Keratinocyte (primary cell): ENCODE results near the gene ZFP69. TPM values are rescaled to one million over a fixed set of nuclear protein-coding genes. Genes with fewer than 3 reads are reported as not detected.

Source experiments
- DNase-seq: peaks from one replicate; pipeline ENCODE4 v3.0.0-alpha.2; 2011; ENCODE audit warnings: low read depth, missing footprints, low spot score
- FAIRE-seq: peaks from 2 replicates; lab custom pipeline; 2011; peaks lifted over from hg19 to GRCh38; lab: Jason Lieb, UNC
- H2AFZ ChIP-seq: 2 replicates; pipeline ENCODE4 v1.6.0; 2012; ENCODE audit warnings: low read length, control low read depth, inconsistent platforms; ENCODE audit not compliant: control insufficient read depth
- H3K27ac ChIP-seq: 2 replicates; pipeline ENCODE4 v1.5.1; 2011; ENCODE audit warnings: low read length; ENCODE audit not compliant: control insufficient read depth, insufficient read depth
- H3K27me3 ChIP-seq: 3 replicates; pipeline ENCODE4 v1.6.0; 2011; ENCODE audit warnings: low read length; ENCODE audit not compliant: control insufficient read depth, insufficient read depth; ENCODE audit errors: extremely low read depth
- H3K36me3 ChIP-seq, 2 experiments: 2 replicates in 1 of 2; 3 replicates in 1 of 2; pipeline ENCODE4 v1.5.1; 2011; ENCODE audit warnings: low read length in 2 of 2, mild to moderate bottlenecking in 1 of 2; ENCODE audit not compliant: control insufficient read depth in 2 of 2, insufficient read depth in 2 of 2; ENCODE audit errors: extremely low read depth in 1 of 2
- H3K4me1 ChIP-seq: 3 replicates; pipeline ENCODE4 v1.5.1; 2011; ENCODE audit warnings: low read length; ENCODE audit not compliant: control insufficient read depth, insufficient read depth; ENCODE audit errors: extremely low read depth
- H3K4me2 ChIP-seq: 3 replicates; pipeline ENCODE4 v1.6.0; 2011; ENCODE audit warnings: low read depth, low read length; ENCODE audit not compliant: control insufficient read depth, insufficient read depth; ENCODE audit errors: extremely low read depth
- H3K4me3 ChIP-seq, 3 experiments: fragments of 200-600 bp in 1 of 3; sonication (generic) in 1 of 3; 2 replicates in 2 of 3; 3 replicates in 1 of 3; pipeline ENCODE4 v1.5.1; 2011 to 2016; ENCODE audit warnings: low read length in 3 of 3, mild to moderate bottlenecking in 3 of 3, control low read depth in 2 of 3, inconsistent platforms in 1 of 3, low read depth in 1 of 3, mixed read lengths in 1 of 3, mixed run types in 1 of 3, moderate library complexity in 1 of 3; ENCODE audit not compliant: control insufficient read depth in 2 of 3, insufficient read depth in 2 of 3; ENCODE audit errors: extremely low read depth in 1 of 3
- H3K79me2 ChIP-seq: 2 replicates; pipeline ENCODE4 v1.6.0; 2012; ENCODE audit warnings: low read length; ENCODE audit not compliant: control insufficient read depth, insufficient read depth
- H3K9ac ChIP-seq: 3 replicates; pipeline ENCODE4 v1.6.0; 2011; ENCODE audit warnings: low read length; ENCODE audit not compliant: control insufficient read depth, insufficient read depth; ENCODE audit errors: extremely low read depth
- H3K9me1 ChIP-seq: 3 replicates; pipeline ENCODE4 v1.6.0; 2011; ENCODE audit warnings: low read length; ENCODE audit not compliant: control insufficient read depth, insufficient read depth; ENCODE audit errors: extremely low read depth
- H3K9me3 ChIP-seq: 2 replicates; pipeline ENCODE4 v1.5.1; 2012; ENCODE audit warnings: low read depth, low read length; ENCODE audit not compliant: control insufficient read depth
- H4K20me1 ChIP-seq: 3 replicates; pipeline ENCODE4 v1.6.0; 2011; ENCODE audit warnings: low read length; ENCODE audit not compliant: control insufficient read depth, insufficient read depth; ENCODE audit errors: extremely low read depth
- CTCF ChIP-seq, 3 experiments: IDR thresholded peaks in 1 of 3; conservative IDR thresholded peaks in 1 of 3; optimal IDR thresholded peaks in 1 of 3; 2 replicates in 2 of 3; 3 replicates in 1 of 3; pipeline versions ENCODE3 to v1.5.1; 2011; ENCODE audit warnings: low read length in 3 of 3, mild to moderate bottlenecking in 3 of 3, moderate library complexity in 2 of 3, control low read depth in 1 of 3, inconsistent platforms in 1 of 3; ENCODE audit not compliant: insufficient read depth in 2 of 3; ENCODE audit errors: extremely low read depth in 1 of 3
- EZH2 ChIP-seq: IDR thresholded peaks from one replicate; pipeline ENCODE4 v1.6.1; 2012; ENCODE audit warnings: inconsistent platforms, mild to moderate bottlenecking, low read length, moderate library complexity
- dilution Hi-C: fragments of 300-500 bp; cut with MboI; formaldehyde crosslinking; loops from one replicate; pipeline ENCODE4 v1.7.0; 2020; ENCODE audit warnings: low sequenced_read_pairs; ENCODE audit not compliant: extremely low pct_ligation_motif_present
- polyA plus RNA-seq, 5 experiments: library from polyadenylated mRNA; depleted of rRNA in 3 of 5; stranded (reverse) in 3 of 5; stranded (forward) in 1 of 5; unstranded in 1 of 5; fragments of >200 nt; gene quantifications; 1 replicate in 1 of 5; 2 replicates in 3 of 5; 3 replicates in 1 of 5; pipeline versions ENCODE4 v1.2.1 to v1.2.3, GENCODE V29; 2011 to 2012; ENCODE audit warnings: missing spikeins in 2 of 5, low read depth in 1 of 5, low replicate concordance in 1 of 5

Gene ZFP69
- polyA plus RNA-seq, 1 donor (not counting 4 experiments of a cell fraction or from before 2014, with no cell fraction given), result 3.5 TPM

- Histone ChIP-seq H4K20me1 (no peaks in the 10 kb centered on the region), H3K4me2 (no peak overlapping the region), H3K9me3 (peaks cover 3% of the 10 kb centered on the region), H3K79me2 (no peaks in the 10 kb centered on the region), H3K27me3 (no peaks in the 10 kb centered on the region), H3K9ac (no peak overlapping the region), H2AFZ (no peak overlapping the region), H3K4me3 (no peak overlapping the region), H3K9me1 (no peaks in the 10 kb centered on the region), H3K36me3 (no peaks in the 10 kb centered on the region), H3K4me1 (no peaks in the 10 kb centered on the region), H3K27ac (no peak overlapping the region)
- TF ChIP-seq EZH2, result no peak
- no peak for TF ChIP-seq CTCF (optimal IDR thresholded peaks at IDR 0.05 in 1 of 3, IDR thresholded peaks at IDR 0.05 in 1 of 3, conservative IDR thresholded peaks at IDR 0.05 in 1 of 3; ENCODE audit: extremely low read depth in 1 of 3, insufficient read depth in 2 of 3, low read length in 3 of 3)
- DNase-seq (no peak), FAIRE-seq (no peak)
- dilution Hi-C loops, result no loop called here
Observed at GRCh38 chr1:40469327-40469726, 7.8 kb upstream of the ZFP69 start.

- H3K4me1 ChIP-seq, result peaks cover 4% of the 10 kb centered on the region
- dilution Hi-C loops, result no loop called here
- H3K27me3 ChIP-seq, result no peaks in the 10 kb centered on the region
- no peak overlapping the region for H3K9ac ChIP-seq
- no peaks in the 10 kb centered on the region for H3K9me1 ChIP-seq
- peaks cover 4% of the 10 kb centered on the region for H3K9me3 ChIP-seq
- H3K27ac ChIP-seq, result no peak overlapping the region
- FAIRE-seq (no peak), DNase-seq (no peak)
- H3K4me3 ChIP-seq, result no peak overlapping the region
- H3K4me2 ChIP-seq, result no peak overlapping the region
- H3K79me2 ChIP-seq, result no peaks in the 10 kb centered on the region
- no peak overlapping the region for H2AFZ ChIP-seq
- TF ChIP-seq CTCF (optimal IDR thresholded peaks at IDR 0.05 in 1 of 3, IDR thresholded peaks at IDR 0.05 in 1 of 3, conservative IDR thresholded peaks at IDR 0.05 in 1 of 3; ENCODE audit: extremely low read depth in 1 of 3, insufficient read depth in 2 of 3, low read length in 3 of 3) (no peak), EZH2 (no peak)
- H3K36me3 ChIP-seq, result no peaks in the 10 kb centered on the region
- H4K20me1 ChIP-seq, result no peaks in the 10 kb centered on the region
Observed at GRCh38 chr1:40475268-40475667, 1.8 kb upstream of the ZFP69 start.
